Caco-2 (cell line): ENCODE data around the gene REEP1. TPM values are rescaled to one million over a fixed set of nuclear protein-coding genes. Genes with fewer than 3 reads are reported as not detected.
A peak's percentile ranks its signal among the peaks of the same experiment; 100 is the strongest.

ENCODE experiments used
- BruUV-seq: library from RNA; stranded (reverse); fragments of 400-500 nt; replicated peaks from 2 replicates; lab custom pipeline; 2021; lab: Mats Ljungman, UMichigan
- CTCF ChIA-PET: fragments of 300-600 bp; sonication (Branson Sonifier 250); formaldehyde crosslinking; loops from one replicate; lab custom pipeline; 2022; ENCODE audit warnings: antibody characterized with exemption; lab: Charles Lee
- POLR2A ChIA-PET: fragments of 300-600 bp; sonication (Branson Sonifier 250); formaldehyde crosslinking; loops from one replicate; lab custom pipeline; 2022; ENCODE audit warnings: antibody characterized with exemption; lab: Charles Lee
- DNase-seq, 2 experiments: peaks; one replicate each; pipeline versions ENCODE4 v3.0.0 to v3.0.0-alpha.2; 2020 to 2022
- H3K27me3 ChIP-seq: replicated peaks from 2 replicates; pipeline ENCODE4 v1.6.0; 2011; ENCODE audit warnings: low read length; ENCODE audit not compliant: control insufficient read depth, insufficient read depth
- H3K36me3 ChIP-seq: 2 replicates; pipeline ENCODE4 v1.5.1; 2011; ENCODE audit warnings: low read length; ENCODE audit not compliant: control insufficient read depth, insufficient read depth
- H3K4me1 ChIP-seq: fragments of 250-450 bp; sonication (Bioruptor Pico); 2 replicates; pipeline ENCODE4 v1.5.1; 2020; ENCODE audit warnings: mild to moderate bottlenecking
- H3K4me3 ChIP-seq: 2 replicates; pipeline ENCODE4 v1.5.1; 2011; ENCODE audit warnings: low read depth, mild to moderate bottlenecking, control low read depth, low read length
- H3K9me3 ChIP-seq: fragments of 250-450 bp; sonication (Bioruptor Pico); 2 replicates; pipeline ENCODE4 v1.5.1; 2020; ENCODE audit warnings: mild to moderate bottlenecking, moderate library complexity
- H3K27ac Mint-ChIP-seq: one replicate; pipeline ENCODE4 v1.8.0; 2022; ENCODE audit warnings: mixed read lengths; ENCODE audit not compliant: unreplicated experiment
- H3K27me3 Mint-ChIP-seq: one replicate; pipeline ENCODE4 v1.8.0; 2022; ENCODE audit warnings: mixed read lengths; ENCODE audit not compliant: insufficient read depth, unreplicated experiment
- H3K36me3 Mint-ChIP-seq: one replicate; pipeline ENCODE4 v1.8.0; 2022; ENCODE audit warnings: mild to moderate bottlenecking, mixed read lengths; ENCODE audit not compliant: insufficient read depth, unreplicated experiment
- H3K4me1 Mint-ChIP-seq: one replicate; pipeline ENCODE4 v1.8.0; 2022; ENCODE audit warnings: low read depth, mixed read lengths; ENCODE audit not compliant: unreplicated experiment
- H3K4me3 Mint-ChIP-seq: one replicate; pipeline ENCODE4 v1.8.0; 2022; ENCODE audit warnings: mild to moderate bottlenecking, moderate library complexity, mixed read lengths; ENCODE audit not compliant: unreplicated experiment
- H3K9me3 Mint-ChIP-seq: one replicate; pipeline ENCODE4 v1.8.0; 2022; ENCODE audit warnings: mixed read lengths; ENCODE audit not compliant: unreplicated experiment
- intact Hi-C: fragments of 100-400 bp; cut with micrococcal nuclease; formaldehyde crosslinking; loops from one replicate; pipeline ENCODE4 v1.10.0; 2022; ENCODE audit not compliant: unreplicated experiment
- total RNA-seq: library from RNA; stranded (reverse); gene quantifications from 2 replicates; pipeline ENCODE4 v1.2.3, GENCODE V29; 2022
- TF ChIP-seq, protein P1 (sequence below), 2 experiments: fragments of 200-600 bp in 1 of 2; IDR thresholded peaks; 1 replicate in 1 of 2; 2 replicates in 1 of 2; pipeline versions ENCODE4 v1.5.1 to v1.8.0; 2011 to 2022; ENCODE audit warnings: antibody characterized with exemption in 1 of 2, control low read depth in 1 of 2, inconsistent platforms in 1 of 2, low read depth in 1 of 2, low read length in 1 of 2, mild to moderate bottlenecking in 1 of 2, moderate library complexity in 1 of 2; ENCODE audit not compliant: insufficient read depth in 1 of 2, severe bottlenecking in 1 of 2, unreplicated experiment in 1 of 2

REEP1 gene
- total RNA-seq, 1 experiment from 2014 or later = 16.6 TPM

DNA sequence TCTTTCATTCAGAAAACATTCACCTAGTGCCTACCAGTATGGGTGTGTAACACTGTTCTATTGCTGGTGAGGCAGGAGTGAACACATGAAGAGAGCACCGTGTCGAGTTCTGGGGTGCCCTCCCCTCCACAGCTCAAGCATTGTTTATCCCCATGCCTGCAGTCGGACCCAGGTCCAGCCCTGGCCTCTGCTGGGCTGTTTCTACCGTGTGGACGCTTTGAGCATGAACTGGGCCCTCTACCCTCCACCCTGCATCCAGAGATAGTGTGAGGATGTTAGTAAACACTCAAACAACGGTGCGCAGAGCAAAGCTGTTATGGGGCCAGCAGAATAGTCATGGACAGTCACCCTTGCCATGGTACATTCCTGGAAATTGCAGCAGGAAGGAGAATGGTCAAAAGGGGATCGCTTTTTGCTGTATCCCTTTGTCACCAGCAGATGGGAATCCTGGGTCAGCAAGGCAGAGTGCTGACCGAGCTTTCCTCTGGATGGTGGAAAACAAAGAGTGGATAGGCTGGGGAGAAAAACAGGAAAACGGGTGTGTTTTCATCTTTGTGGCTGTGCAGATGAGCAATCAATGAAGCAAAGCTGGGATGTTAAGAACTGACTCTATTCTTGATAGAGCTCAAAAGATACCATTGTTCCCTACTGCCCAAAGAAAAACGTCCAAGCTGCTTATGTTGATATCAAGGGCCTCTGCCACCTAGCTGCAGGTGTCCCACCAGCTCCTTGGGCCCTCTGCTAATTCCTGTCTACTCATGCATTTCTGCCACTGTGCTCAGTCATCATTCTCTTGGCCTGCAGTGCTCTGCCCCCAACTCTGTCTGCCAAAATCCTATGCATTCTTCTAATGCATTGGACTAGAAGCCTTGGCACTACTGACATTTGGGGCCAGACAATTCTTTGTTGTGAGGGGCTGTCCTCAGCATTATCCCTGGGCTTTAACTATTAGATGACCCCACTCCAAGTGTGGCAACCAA is 38.7 kb downstream of the REEP1 start:
- peaks cover 7% of the 10 kb centered on the region for H3K36me3 Mint-ChIP-seq
- no peak overlapping the region for H3K27ac Mint-ChIP-seq
- intact Hi-C loops = loop anchor here (1.0 to 5.0 kb wide), 4 partner anchors 38 to 76 kb away; partner anchors contain the start of gene REEP1
- no TSS peak for BruUV-seq
- H3K27me3 Mint-ChIP-seq = no peaks in the 10 kb centered on the region
- POLR2A ChIA-PET = no interaction called here
- H3K9me3 Mint-ChIP-seq = no peaks in the 10 kb centered on the region
- Histone ChIP-seq H3K4me3 (no peak overlapping the region), H3K27me3 (no peaks in the 10 kb centered on the region), H3K9me3 (no peaks in the 10 kb centered on the region), H3K4me1 (no peaks in the 10 kb centered on the region), H3K36me3 (no peaks in the 10 kb centered on the region)
- H3K4me3 Mint-ChIP-seq = no peak overlapping the region
- CTCF ChIA-PET = interaction anchor here (0.7 to 2.7 kb wide), 11 partner anchors 13 to 85 kb away, joined by 3 to 50 read pairs (median 5); partner anchors contain the start of gene REEP1
- peak; percentile 49 to 62 for DNase-seq
- H3K4me1 Mint-ChIP-seq = peaks cover 8% of the 10 kb centered on the region
- TF ChIP-seq, protein P1, sequence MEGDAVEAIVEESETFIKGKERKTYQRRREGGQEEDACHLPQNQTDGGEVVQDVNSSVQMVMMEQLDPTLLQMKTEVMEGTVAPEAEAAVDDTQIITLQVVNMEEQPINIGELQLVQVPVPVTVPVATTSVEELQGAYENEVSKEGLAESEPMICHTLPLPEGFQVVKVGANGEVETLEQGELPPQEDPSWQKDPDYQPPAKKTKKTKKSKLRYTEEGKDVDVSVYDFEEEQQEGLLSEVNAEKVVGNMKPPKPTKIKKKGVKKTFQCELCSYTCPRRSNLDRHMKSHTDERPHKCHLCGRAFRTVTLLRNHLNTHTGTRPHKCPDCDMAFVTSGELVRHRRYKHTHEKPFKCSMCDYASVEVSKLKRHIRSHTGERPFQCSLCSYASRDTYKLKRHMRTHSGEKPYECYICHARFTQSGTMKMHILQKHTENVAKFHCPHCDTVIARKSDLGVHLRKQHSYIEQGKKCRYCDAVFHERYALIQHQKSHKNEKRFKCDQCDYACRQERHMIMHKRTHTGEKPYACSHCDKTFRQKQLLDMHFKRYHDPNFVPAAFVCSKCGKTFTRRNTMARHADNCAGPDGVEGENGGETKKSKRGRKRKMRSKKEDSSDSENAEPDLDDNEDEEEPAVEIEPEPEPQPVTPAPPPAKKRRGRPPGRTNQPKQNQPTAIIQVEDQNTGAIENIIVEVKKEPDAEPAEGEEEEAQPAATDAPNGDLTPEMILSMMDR (IDR thresholded peaks at IDR 0.05; ENCODE audit: insufficient read depth in 1 of 2, low read depth in 1 of 2, low read length in 1 of 2, severe bottlenecking in 1 of 2, unreplicated experiment in 1 of 2) = peak; percentile 52 to 76

DNA sequence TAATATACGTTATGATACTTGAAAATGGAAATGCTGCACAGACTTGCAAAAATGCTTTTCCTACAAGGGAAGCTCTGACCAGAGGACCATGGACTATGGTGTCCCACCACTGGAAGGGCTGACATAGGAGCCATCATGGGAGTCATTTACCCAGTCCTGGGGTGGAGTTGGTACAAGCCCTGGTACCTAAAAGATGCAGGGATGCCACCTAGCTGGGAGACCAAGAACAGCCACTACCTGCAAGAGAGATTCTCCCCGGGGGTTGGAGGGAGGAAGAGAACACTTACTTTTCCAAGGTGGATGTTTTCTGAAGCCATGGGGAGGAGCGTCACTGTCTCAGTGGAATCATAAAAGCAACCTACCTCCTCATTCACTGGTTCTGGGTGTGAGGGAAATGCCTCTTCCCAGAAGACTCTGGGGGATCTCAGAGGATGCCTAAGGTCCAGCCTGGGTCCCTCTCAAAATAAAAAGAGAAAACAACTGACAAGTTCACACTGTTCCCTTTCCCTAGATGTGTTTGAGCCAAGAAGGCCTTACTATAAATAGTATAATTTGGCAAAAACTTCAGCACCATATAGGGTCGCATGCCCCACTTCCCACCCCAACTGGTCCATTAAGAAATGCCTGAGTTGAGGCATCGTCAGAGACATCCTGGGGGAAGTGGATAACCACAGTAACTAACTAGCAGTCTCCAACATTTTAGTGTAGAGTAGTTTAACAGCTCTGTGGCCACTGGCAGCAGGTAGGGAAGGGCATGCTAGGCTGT is 39.9 kb downstream of the REEP1 start:
- no peaks in the 10 kb centered on the region for H3K27me3 ChIP-seq
- DNase-seq = no peak
- no peaks in the 10 kb centered on the region for H3K9me3 ChIP-seq
- no peak overlapping the region for H3K27ac Mint-ChIP-seq
- peaks cover 7% of the 10 kb centered on the region for H3K36me3 Mint-ChIP-seq
- H3K36me3 ChIP-seq = no peaks in the 10 kb centered on the region
- H3K9me3 Mint-ChIP-seq = no peaks in the 10 kb centered on the region
- no peaks in the 10 kb centered on the region for H3K4me1 ChIP-seq
- no peak overlapping the region for H3K4me3 ChIP-seq
- CTCF ChIA-PET = interaction anchor here (0.6 to 2.7 kb wide), 4 partner anchors 22 to 74 kb away, joined by 7 to 50 read pairs (median 17); no protein-coding TSS in a partner anchor
- H3K27me3 Mint-ChIP-seq = no peaks in the 10 kb centered on the region
- H3K4me1 Mint-ChIP-seq = peaks cover 8% of the 10 kb centered on the region
- no TSS peak for BruUV-seq
- intact Hi-C loops = loop anchor here (1.0 to 5.0 kb wide), 4 partner anchors 39 to 76 kb away; partner anchors contain the start of gene REEP1
- POLR2A ChIA-PET = no interaction called here
- no peak overlapping the region for H3K4me3 Mint-ChIP-seq
- TF ChIP-seq, protein P1 (IDR thresholded peaks at IDR 0.05; ENCODE audit: insufficient read depth in 1 of 2, low read depth in 1 of 2, low read length in 1 of 2, severe bottlenecking in 1 of 2, unreplicated experiment in 1 of 2) = no peak

DNA sequence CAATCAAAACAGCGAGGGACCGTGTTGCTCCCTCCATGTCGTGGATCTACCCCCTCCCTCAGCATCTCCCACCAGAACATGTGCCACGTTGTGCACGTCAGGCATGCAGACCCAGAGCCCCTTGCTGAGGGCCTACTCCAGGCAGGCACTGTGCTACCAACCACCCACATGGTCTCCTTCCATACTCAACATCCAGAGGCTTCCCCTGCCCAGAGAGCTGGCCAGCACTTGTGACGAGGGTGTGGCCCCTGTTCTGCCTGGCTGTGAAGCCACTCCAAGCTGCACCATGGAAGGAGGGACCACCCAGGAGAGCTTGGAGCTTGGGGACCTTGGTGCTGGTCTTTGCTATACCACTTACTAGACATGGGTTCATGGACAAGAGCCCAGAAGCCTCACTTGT is 40.5 kb downstream of the REEP1 start:
- no peak for DNase-seq
- intact Hi-C loops = loop anchor here (5.0 kb wide), 1 partner anchor 75 kb away; no protein-coding TSS in a partner anchor
- CTCF ChIA-PET = interaction anchor here (0.6 to 2.7 kb wide), 2 partner anchors 72 to 75 kb away, joined by 9 to 50 read pairs; no protein-coding TSS in a partner anchor

More for the DNA sequence above, 40.5 kb downstream of the REEP1 start:
- TF ChIP-seq, protein P1 (IDR thresholded peaks at IDR 0.05; ENCODE audit: insufficient read depth in 1 of 2, low read depth in 1 of 2, low read length in 1 of 2, severe bottlenecking in 1 of 2, unreplicated experiment in 1 of 2) = no peak
- Mint-ChIP-seq H3K27me3 (no peaks in the 10 kb centered on the region), H3K4me1 (peaks cover 8% of the 10 kb centered on the region), H3K27ac (no peak overlapping the region), H3K9me3 (no peaks in the 10 kb centered on the region), H3K36me3 (peaks cover 7% of the 10 kb centered on the region), H3K4me3 (no peak overlapping the region)
- Histone ChIP-seq H3K36me3 (no peaks in the 10 kb centered on the region), H3K4me3 (no peak overlapping the region), H3K4me1 (no peaks in the 10 kb centered on the region), H3K27me3 (no peaks in the 10 kb centered on the region), H3K9me3 (no peaks in the 10 kb centered on the region)
- no TSS peak for BruUV-seq
- POLR2A ChIA-PET = no interaction called here
